ENCODE results near the gene SPECC1. TPM values are rescaled to one million over a fixed set of nuclear protein-coding genes. Genes with fewer than 3 reads are reported as not detected.

Gene SPECC1
- polyA plus RNA-seq, 1 experiment, result 56.4 TPM

DNA sequence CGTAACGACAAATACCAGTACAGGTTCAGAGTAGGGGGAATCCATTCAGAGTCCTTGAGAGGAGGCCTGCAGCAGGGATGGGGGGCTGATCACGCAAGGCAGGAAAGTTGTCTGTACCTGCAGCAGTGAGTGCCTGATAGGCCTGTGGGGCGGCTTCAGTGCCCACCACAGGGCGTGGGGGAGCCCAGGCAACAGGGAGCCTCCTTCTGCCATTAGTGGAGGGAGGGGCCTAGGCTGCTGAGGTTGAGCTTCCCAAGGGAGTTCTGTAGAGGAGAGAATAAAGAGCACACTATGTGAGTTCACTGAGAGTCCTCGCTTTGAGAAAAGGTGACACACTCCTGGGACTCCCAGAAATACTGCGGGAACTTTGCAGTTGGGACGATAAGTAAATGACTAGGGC lies 134.6 kb downstream of the SPECC1 start:
- Histone ChIP-seq H3K4me3 (ENCODE audit: low read depth, low read length) (no peak overlapping the region), H3K27ac (ENCODE audit: low read depth, low read length) (no peak overlapping the region), H3K27me3 (ENCODE audit: control insufficient read depth, insufficient read depth, low read length) (no peaks in the 10 kb centered on the region), H3K9me3 (ENCODE audit: control insufficient read depth, insufficient read depth, low read length) (no peaks in the 10 kb centered on the region; the same call in 1 of the 2 replicates)
- ChIA-PET POLR2A (no interaction called here), CTCF (no interaction called here)
- no peak for TF ChIP-seq CTCF (IDR thresholded peaks at IDR 0.05; ENCODE audit: low read depth, low read length)
- DNase-seq (ENCODE audit: low read depth, low spot score), result no peak

- no peak overlapping the region for H3K4me3 ChIP-seq (ENCODE audit: low read depth, low read length)
- no peaks in the 10 kb centered on the region for H3K27me3 ChIP-seq (ENCODE audit: control insufficient read depth, insufficient read depth, low read length)
- POLR2A ChIA-PET, result no interaction called here
- H3K9me3 ChIP-seq (ENCODE audit: control insufficient read depth, insufficient read depth, low read length), result no peaks in the 10 kb centered on the region; the same call in 1 of the 2 replicates
- no peak overlapping the region for H3K27ac ChIP-seq (ENCODE audit: low read depth, low read length)
- CTCF ChIA-PET, result no interaction called here
- no peak for DNase-seq (ENCODE audit: low read depth, low spot score)
- no peak for TF ChIP-seq CTCF (IDR thresholded peaks at IDR 0.05; ENCODE audit: low read depth, low read length)
Observed at GRCh38 chr17:20145567-20145966, 136.4 kb downstream of the SPECC1 start.

- ChIA-PET CTCF (interaction anchor here (1.0 kb wide), 1 partner anchor 12 kb away, joined by 3 read pairs; no protein-coding TSS in a partner anchor), POLR2A (no interaction called here)
- no peak for TF ChIP-seq CTCF (IDR thresholded peaks at IDR 0.05; ENCODE audit: low read depth, low read length)
- Histone ChIP-seq H3K4me3 (ENCODE audit: low read depth, low read length) (no peak overlapping the region), H3K27ac (ENCODE audit: low read depth, low read length) (no peak overlapping the region), H3K27me3 (ENCODE audit: control insufficient read depth, insufficient read depth, low read length) (no peaks in the 10 kb centered on the region), H3K9me3 (ENCODE audit: control insufficient read depth, insufficient read depth, low read length) (no peaks in the 10 kb centered on the region)
- DNase-seq (ENCODE audit: low read depth, low spot score), result no peak
Observed at GRCh38 chr17:20149251-20149650, 140.1 kb downstream of the SPECC1 start.

- ChIA-PET POLR2A (no interaction called here), CTCF (no interaction called here)
- no peak for TF ChIP-seq CTCF (IDR thresholded peaks at IDR 0.05; ENCODE audit: low read depth, low read length)
Observed at GRCh38 chr17:20151174-20151573, 142.0 kb downstream of the SPECC1 start.

GRCh38 chr17:20153231-20153630 lies 144.1 kb downstream of the SPECC1 start:
- no peaks in the 10 kb centered on the region for H3K27me3 ChIP-seq (ENCODE audit: control insufficient read depth, insufficient read depth, low read length)
- no peak overlapping the region for H3K4me3 ChIP-seq (ENCODE audit: low read depth, low read length)
- ChIA-PET POLR2A (no interaction called here), CTCF (interaction anchor here (0.7 kb wide), 1 partner anchor 74 kb away, joined by 3 read pairs; no protein-coding TSS in a partner anchor)
- TF ChIP-seq CTCF (IDR thresholded peaks at IDR 0.05; ENCODE audit: low read depth, low read length), result no peak
- no peaks in the 10 kb centered on the region for H3K9me3 ChIP-seq (ENCODE audit: control insufficient read depth, insufficient read depth, low read length)
- H3K27ac ChIP-seq (ENCODE audit: low read depth, low read length), result no peak overlapping the region
- DNase-seq (ENCODE audit: low read depth, low spot score), result no peak

More at GRCh38 chr17:20151174-20151573, 142.0 kb downstream of the SPECC1 start:
- Histone ChIP-seq H3K9me3 (ENCODE audit: control insufficient read depth, insufficient read depth, low read length) (no peaks in the 10 kb centered on the region), H3K27ac (ENCODE audit: low read depth, low read length) (no peak overlapping the region), H3K4me3 (ENCODE audit: low read depth, low read length) (no peak overlapping the region), H3K27me3 (ENCODE audit: control insufficient read depth, insufficient read depth, low read length) (no peaks in the 10 kb centered on the region)
- DNase-seq (ENCODE audit: low read depth, low spot score), result no peak

All from AG04450 (cell line).